GM21717 (cell line): ENCODE results near the gene CTSK.
"Not testable (repeated sequence)": the region's sequence is repeated elsewhere in the genome, so short reads cannot be mapped to it uniquely, and the experiment has no call there.

Experiments
- ATAC-seq: cut with Tn5 transposase; IDR thresholded peaks from one replicate; pipeline ENCODE4 v1.9.1; 2021; ENCODE audit warnings: mild to moderate bottlenecking, moderate library complexity; ENCODE audit not compliant: unreplicated experiment

Gene CTSK

GRCh38 chr1:150808121-150808520, at the start of gene CTSK:
CTSK (minus strand) TSS chr1:150808260; CDS start chr1:150806805, 1,455 bp downstream.
- ATAC-seq: no peak

- ATAC-seq: not testable (repeated sequence)
Observed at GRCh38 chr1:150852734-150853133, 44.7 kb upstream of the CTSK start.

DNA sequence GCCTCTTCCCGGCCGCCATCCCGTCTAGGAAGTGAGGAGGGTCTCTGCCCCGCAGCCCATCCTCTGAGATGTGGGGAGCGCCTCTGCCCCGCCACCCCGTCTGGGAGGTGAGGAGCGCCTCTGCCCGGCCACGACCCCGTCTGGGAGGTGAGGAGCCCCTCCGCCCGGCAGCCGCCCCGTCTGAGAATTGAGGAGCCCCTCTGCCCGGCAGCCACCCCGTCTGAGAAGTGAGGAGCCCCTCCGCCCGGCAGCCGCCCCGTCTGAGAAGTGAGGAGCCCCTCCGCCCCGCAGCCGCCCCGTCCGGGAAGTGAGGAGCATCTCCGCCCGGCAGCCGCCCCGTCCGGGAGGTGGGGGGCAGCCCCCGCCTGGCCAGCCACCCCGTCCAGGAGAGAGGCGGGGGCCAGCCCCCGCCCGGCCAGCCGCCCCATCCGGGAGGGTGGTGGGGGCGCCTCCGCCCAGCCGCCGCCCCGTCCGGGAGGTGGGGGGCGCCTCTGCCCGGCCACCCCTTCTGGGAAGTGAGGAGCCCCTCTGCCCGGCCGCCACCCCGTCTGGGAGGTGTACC, 42.8 kb upstream of the CTSK start:
- not testable (repeated sequence) for ATAC-seq

DNA sequence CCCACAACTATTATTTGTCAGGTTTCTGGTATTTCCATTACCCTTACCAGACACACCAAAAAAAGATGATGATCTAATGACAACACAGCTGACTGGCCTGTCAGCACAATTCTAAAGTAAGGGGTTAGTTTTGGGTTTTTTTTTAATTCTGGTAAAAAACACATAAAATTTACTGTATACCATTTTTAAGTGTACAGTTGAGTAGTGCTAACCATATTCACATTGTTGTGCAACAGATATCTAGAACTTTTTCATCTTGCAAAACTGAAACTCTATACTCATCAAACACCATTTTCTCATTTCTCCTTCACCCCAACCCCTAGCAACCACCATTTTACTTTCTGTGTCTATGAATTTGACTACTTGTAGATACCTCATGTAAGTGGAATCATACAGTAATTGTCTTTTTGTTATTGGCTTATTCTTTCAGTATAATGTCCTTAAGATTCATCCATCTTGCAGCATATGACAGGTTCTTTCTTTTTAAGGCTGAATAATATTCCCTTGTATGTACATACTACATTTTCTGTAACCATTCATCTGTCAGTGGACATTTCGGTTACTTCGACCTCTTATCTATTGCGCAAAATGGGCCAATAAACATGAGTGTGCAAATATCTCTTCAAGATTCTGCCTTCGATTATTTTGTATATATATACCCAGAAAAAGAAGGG, 38.5 kb upstream of the CTSK start:
- no peak for ATAC-seq

GRCh38 chr1:150843474-150843873, 35.4 kb upstream of the CTSK start:
- ATAC-seq: no peak

- ATAC-seq: no peak
Observed at GRCh38 chr1:150842964-150843363, 34.9 kb upstream of the CTSK start.

DNA sequence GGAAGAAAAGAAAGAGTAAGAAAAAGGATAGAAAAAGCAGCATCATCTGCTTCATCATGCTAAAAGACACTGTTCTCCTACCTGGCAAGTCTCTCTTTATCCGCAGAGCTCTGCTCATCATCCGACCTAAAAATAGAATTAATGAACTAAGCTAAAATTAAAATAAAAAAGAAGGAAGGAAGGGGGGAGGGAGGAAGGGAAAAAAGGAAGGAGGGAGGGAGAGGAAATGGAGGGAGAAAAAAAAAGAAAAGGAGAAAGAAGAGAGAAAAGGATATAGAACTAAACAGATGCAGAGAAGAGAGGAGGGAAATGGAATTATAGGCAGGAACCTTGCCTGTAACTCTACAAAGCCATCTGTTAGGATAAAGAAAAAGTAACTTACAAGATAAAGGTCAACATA, 34.3 kb upstream of the CTSK start:
- no peak for ATAC-seq

- ATAC-seq: no peak
Observed at GRCh38 chr1:150841626-150842025, 33.6 kb upstream of the CTSK start.

DNA sequence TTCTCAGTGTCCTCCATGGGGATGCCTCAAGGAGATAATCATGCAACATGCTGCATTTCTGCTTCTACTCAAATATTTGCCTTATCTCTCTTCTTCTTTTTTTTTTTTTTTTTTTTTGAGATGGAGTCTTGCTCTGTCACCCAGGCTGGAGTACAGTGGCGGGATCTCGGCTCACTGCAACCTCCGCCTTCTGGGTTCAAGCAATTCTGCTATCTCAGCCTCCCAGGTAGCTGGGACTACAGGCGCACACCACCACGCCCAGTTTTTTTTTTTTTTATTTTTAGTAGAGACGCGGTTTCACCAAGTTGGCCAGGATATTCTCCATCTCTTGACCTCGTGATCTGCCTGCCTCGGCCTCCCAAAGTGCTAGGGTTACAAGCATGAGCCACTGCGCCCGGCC, 32.8 kb upstream of the CTSK start:
- not testable (repeated sequence) for ATAC-seq

GRCh38 chr1:150836129-150836773, 28.2 kb upstream of the CTSK start:
- no peak for ATAC-seq

- ATAC-seq: not testable (repeated sequence)
Observed at GRCh38 chr1:150833961-150834360, 25.9 kb upstream of the CTSK start.

- no peak for ATAC-seq
Observed at GRCh38 chr1:150832597-150832996, 24.5 kb upstream of the CTSK start.

- no peak for ATAC-seq
Observed at GRCh38 chr1:150829751-150830150, 21.7 kb upstream of the CTSK start.

- no peak for ATAC-seq
Observed at GRCh38 chr1:150826299-150826698, 18.2 kb upstream of the CTSK start.

GRCh38 chr1:150820730-150821512, 12.9 kb upstream of the CTSK start:
- ATAC-seq: no peak

- no peak for ATAC-seq
Observed at GRCh38 chr1:150815871-150816270, 7.8 kb upstream of the CTSK start.

- no peak for ATAC-seq
Observed at GRCh38 chr1:150813028-150813707, 5.1 kb upstream of the CTSK start.

DNA sequence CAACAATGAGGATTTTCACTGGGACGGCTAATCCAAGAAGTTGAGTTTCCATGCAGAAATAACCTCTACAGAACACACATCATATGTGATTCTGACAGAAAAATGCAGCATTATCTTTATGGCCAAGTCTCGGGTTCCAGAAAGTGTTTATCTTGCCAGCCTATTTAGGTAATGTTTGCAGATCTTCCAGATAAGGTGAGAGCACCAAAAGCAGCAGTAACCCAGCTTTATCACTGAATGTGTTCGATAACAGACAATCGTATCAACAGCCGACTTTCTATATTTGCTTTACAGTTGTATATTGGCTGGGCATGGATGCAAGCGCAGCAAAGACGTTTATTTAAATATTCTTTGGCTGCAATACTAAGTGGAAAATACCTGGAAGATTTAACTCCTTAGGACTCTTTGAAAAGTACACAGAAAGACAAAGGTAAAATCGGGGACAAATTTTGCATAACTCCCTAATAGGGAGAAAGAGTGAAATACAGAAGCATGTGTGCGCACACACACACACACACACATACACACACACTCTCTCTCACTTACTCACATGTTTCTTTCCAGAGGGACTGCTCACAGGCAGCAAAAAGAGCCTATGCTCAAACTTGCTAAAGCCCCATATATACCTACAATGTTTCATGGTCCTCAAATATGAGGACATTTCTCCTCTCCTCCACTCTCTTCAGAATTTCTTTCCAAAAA, 3.0 kb upstream of the CTSK start:
- no peak for ATAC-seq

GRCh38 chr1:150809651-150810050, 1.6 kb upstream of the CTSK start:
- ATAC-seq: no peak

GRCh38 chr1:150808846-150809245, 786 bp upstream of the CTSK start:
- no peak for ATAC-seq
